HG03565 (cell line): ENCODE data around the gene ZNF24.

Experiments
- ATAC-seq: cut with Tn5 transposase; IDR thresholded peaks from one replicate; pipeline ENCODE4 v1.9.1; 2021; ENCODE audit warnings: mild to moderate bottlenecking, moderate library complexity; ENCODE audit not compliant: unreplicated experiment

ZNF24 gene

DNA sequence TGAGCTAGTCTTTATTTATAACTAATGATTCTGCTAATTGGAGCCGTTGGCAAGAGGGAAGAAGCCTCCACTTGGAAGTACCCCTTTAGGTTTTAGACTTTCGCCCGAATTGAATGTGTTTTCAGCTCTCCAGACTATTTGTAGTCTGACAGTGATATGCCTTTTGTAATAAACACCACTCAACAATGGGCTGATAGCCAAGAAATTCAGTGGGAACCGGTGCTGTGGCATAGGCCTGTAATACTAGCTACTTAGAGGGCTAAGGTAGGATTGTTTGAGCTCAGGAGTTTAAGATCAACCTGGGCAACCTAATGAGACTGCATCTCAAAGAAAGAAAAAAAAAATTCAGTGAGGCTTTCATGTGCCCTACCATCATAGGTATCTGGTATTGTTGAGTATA is 40.6 kb downstream of the ZNF24 start:
- ATAC-seq = no peak

DNA sequence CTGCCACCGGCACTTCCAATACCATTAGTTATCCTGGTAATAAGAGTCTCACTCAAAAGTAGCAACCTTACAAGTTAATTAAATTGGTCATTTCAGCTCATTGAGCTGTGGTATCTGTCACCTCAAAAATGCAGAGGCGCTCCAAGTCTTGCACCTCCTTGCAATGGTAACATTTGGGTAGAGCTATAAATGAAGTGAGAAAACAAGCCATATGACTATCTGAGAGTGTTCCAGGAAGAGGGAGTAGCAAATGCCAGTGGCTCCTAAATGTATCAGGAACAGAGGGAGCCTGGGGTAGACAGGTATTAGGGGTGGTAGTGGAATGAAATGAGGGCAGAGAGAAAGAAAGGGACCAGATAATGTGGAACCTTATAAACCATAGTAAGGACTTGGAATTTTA is 48.2 kb downstream of the ZNF24 start:
- ATAC-seq = no peak

DNA sequence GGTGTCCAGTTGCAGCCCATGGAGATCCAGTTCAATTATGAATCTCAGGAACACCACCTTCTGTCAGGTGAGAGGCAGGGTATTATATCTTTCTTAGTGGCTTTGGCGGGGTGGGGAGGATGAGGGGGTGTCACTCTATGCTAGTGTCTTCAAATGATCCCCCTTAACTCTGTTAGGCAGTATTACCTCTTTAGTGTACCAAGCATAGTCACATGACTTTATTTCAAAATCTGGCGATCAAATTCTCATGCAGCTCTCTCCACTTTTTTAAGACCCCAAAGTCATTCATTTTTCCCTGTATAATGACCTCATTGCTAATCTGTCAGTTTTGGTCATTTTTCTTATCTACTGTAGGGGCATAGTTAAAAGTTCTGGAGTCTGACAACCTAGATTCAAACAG is 53.1 kb downstream of the ZNF24 start:
- no peak for ATAC-seq

DNA sequence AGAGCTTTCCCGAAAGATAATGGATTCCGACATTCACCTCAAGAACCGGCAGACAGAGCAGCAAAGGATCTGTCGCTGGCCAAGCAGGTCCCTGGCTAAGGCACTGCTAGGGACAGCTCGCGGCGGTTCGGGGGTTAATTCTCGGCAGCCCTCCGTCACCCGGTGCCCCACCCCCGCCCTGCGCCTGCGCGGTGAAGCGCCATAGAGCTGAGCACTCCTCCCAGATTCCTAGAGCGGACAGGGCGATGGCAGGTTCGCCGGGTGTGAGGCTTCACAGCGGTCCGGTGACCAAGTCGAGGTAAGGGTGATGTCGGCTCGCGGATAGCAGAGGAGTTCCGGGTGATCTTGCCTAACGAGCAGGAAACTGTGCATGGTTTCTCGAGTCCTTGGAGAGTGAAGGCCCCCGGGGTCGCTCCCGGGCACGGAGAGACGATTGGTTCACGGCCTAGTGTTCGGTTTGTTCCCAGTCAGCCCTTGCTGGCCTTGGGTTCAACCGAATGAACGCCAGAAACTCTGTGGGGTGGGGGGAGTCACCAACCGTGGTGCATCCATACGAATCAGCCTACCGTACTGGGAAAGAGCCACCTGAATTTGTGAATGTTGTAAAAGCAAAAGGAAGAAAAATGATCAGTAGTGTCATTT is 54.0 kb downstream of the ZNF24 start, which contains the start of gene ZSCAN30:
TSS of gene ZSCAN30 (minus strand) at position 136 of the 642 bp plus-strand sequence. CDS start 25,877 bp downstream, outside the sequence.
- peak; percentile 91 for ATAC-seq

DNA sequence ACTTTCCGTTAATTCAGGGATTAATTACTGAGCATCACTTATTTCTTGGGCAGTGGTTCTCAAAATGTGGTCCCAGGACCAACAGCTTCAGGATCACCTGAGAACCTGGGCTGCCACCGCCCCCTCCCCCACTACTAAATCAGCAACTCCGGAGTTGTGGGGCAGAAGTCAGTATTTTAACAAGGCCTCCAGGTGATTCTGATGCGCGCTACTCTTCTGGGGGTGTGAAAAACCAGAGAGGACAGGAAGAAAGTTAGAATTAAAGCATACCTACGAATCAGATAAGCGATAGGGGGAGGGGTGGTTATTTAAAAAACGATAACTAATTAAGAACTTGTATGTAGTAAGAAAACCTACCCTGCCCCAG is 54.5 kb downstream of the ZNF24 start:
- peak; percentile 7 for ATAC-seq

DNA sequence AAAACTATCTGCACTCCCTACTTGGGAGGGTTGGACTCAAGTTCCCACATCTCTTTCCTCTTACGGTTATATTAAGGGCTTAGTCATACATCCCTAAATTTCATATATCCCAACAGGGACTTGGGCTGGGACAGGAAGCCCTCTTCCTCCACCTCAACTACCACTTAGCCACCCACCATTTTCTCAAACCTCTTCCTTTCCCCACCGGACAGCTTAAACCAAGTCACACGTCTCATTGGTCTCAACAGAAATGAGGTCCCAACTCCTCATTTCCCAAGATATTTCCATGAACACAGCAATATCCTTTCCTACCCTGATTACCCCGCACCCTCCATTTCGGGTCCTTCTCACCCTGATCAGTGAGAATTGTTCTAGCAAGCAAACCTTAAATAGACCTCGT is 54.9 kb downstream of the ZNF24 start:
- no peak for ATAC-seq

DNA sequence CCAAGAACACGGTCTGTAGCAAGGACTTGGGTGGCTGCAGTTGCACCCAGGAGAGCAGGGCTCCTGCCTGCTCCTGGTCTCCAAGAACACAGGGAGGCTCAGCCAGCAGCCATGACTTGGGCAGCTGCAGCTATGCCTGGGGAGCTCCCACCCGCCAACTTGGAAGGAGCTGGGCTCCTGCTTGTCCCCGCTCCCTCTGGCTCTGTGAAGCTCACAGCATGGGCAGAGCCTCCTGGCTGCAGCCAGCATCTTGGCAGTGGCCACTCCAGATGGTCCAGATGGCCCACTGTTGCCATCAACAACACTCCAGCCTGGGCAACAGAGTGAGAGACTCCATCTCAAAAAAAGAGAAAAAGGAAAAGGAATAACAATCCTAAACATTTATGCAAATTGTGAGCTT is 59.4 kb downstream of the ZNF24 start:
- no peak for ATAC-seq

DNA sequence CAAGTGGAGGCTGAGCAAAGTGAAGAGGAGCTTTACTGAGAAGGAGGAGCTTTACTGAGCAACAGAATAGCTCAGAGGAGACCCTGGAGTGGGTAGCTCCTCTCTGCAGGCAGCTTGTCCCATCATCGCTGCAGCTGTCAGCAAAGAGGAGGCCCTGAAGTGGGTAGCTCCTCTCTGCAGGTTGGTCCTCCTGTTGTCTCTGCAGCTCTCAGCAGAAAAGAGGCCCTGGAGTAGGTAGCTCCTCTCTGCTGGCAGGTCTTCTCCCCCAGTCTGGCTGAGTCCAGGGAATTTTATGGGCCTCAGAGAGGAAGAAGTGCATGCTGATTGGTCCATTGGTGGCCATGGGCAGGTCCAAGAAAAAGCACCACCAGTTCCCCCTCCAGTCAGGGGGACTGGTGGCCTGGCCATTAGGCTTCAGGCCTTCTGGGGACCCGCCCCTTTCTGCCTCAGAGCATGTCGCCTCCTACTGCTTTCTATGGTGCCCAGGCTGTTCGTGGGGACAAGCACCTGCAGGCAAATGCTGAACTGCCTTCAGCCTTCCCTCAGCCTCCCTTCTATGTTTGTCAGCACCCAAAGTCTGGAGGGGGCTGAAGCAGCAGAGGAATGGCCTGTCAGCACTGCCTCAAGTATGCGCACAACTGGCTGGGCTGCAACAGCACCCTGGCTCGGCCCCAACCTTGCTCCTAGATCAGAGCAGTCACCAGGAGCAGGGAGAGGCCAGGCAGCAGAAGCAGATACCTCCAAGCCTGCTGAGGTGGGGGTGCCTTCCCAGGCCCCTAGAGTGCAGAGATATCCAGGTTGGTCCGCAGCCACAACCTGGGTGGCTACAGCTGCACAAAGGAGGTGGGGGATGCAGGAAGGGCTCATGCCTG is 60.1 kb downstream of the ZNF24 start:
- ATAC-seq = no peak

DNA sequence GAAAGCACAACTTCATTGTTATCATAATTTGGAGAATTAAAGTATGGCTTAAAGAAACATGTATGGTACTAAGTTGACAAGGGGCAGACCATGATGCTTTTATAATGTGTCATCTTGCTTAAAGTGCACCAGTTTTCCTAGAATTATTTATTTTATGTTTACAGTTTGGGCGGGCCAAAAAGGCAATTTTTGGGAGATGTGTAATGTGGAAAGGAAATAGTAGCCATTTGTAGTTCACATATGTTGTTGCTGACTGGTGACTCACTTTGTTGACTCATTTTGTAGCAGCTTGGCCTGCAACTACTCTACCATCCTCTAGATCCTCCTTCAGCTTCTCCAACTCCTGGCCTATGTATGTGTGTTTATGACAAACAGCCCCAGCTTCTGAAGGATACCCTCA is 61.9 kb downstream of the ZNF24 start:
- no peak for ATAC-seq
